Sigmoid colon (tissue), 7 donors: Measurements from ENCODE around the gene MTX3. TPM values are rescaled to one million over a fixed set of nuclear protein-coding genes. Genes with fewer than 3 reads are reported as not detected.

Experiments used
- DNase-seq: peaks from one replicate; pipeline ENCODE4 v3.0.0-alpha.2; 2019
- H3K27ac ChIP-seq, 4 donors: fragments of 200-600 bp; sonication (generic); one replicate each; pipeline ENCODE4 v1.5.1; 2016 to 2019; ENCODE audit warnings: mild to moderate bottlenecking in 1 of 4
- H3K27me3 ChIP-seq, 3 donors: fragments of 200-600 bp; sonication (generic); one replicate each; pipeline ENCODE4 v1.5.1; 2019; ENCODE audit warnings: mild to moderate bottlenecking in 1 of 3
- H3K36me3 ChIP-seq, 4 donors: fragments of 200-600 bp; sonication (generic); one replicate each; pipeline ENCODE4 v1.5.1; 2016 to 2019
- H3K4me1 ChIP-seq, 4 donors: fragments of 200-600 bp; sonication (generic); one replicate each; pipeline ENCODE4 v1.5.1; 2017 to 2019
- H3K4me3 ChIP-seq, 4 donors: fragments of 200-600 bp; sonication (generic); one replicate each; pipeline ENCODE4 v1.5.1; 2017 to 2019; ENCODE audit warnings: mild to moderate bottlenecking in 2 of 4, moderate library complexity in 1 of 4
- H3K9me3 ChIP-seq, 4 donors: fragments of 200-600 bp in 3 of 4; sonication (generic) in 3 of 4; one replicate each; pipeline versions ENCODE4 v1.5.1 to v1.6.1; 2013 to 2019
- CTCF ChIP-seq, 4 experiments: fragments of 450-650 bp in 3 of 4; fragments of 200-600 bp in 1 of 4; IDR thresholded peaks; one replicate each; pipeline ENCODE4 v1.5.1; 2016 to 2019; ENCODE audit warnings: antibody characterized with exemption in 4 of 4, mild to moderate bottlenecking in 3 of 4, moderate library complexity in 2 of 4
- EP300 ChIP-seq, 4 donors: sonication (generic); formaldehyde crosslinking; IDR thresholded peaks; one replicate each; pipeline ENCODE4 v1.6.1; 2017; ENCODE audit warnings: antibody characterized with exemption in 4 of 4
- POLR2A ChIP-seq, 2 donors: fragments of 450-650 bp; IDR thresholded peaks; one replicate each; pipeline ENCODE4 v1.6.1; 2016; ENCODE audit warnings: antibody characterized with exemption in 2 of 2, mild to moderate bottlenecking in 2 of 2, moderate library complexity in 2 of 2
- POLR2AphosphoS5 ChIP-seq, 4 donors: sonication (generic); formaldehyde crosslinking; IDR thresholded peaks; one replicate each; pipeline ENCODE4 v1.6.1; 2017; ENCODE audit warnings: antibody characterized with exemption in 4 of 4
- WGBS, 2 donors: extraction: QIAGEN DNeasy Blood & Tissue Kit; methylation state at CpG; one replicate each; pipeline ENCODE4 v1.1.7; 2013; 5-methylcytosine and 5-hydroxymethylcytosine counted together
- intact Hi-C: fragments of 100-400 bp; cut with DNase I; formaldehyde crosslinking; loops from one replicate; pipeline ENCODE4 v1.15.1; 2023
- polyA plus RNA-seq, 3 donors: library from polyadenylated mRNA; stranded (reverse); fragments of 200-250 nt; gene quantifications; one replicate each; pipeline ENCODE4 v1.2.3, GENCODE V29; 2013
- total RNA-seq, 4 donors: library from RNA; depleted of rRNA; stranded (reverse); fragments of >200 nt; gene quantifications; one replicate each; pipeline ENCODE4 v1.1.0, GENCODE V29; 2016
- donor health status: healthy with polysubstance abuse.
- donor health status: Bipolar disorder and iron deficiency.
- donor health status: healthy.

MTX3 gene
- total and polyA plus RNA-seq, 7 donors = 1.8 to 18.3 (median 14.5) TPM

- Histone ChIP-seq H3K27ac (no peak overlapping the region), H3K9me3 (no peaks in the 10 kb centered on the region), H3K36me3 (peaks cover 0 to 32% (median 4%) of the 10 kb centered on the region in 4 donors), H3K4me3 (no peak overlapping the region), H3K27me3 (no peaks in the 10 kb centered on the region), H3K4me1 (no peaks in the 10 kb centered on the region)
- no peak for DNase-seq
- TF ChIP-seq CTCF (IDR thresholded peaks at IDR 0.05) (no peak), POLR2A (IDR thresholded peaks at IDR 0.05) (no peak), POLR2AphosphoS5 (IDR thresholded peaks at IDR 0.05) (no peak), EP300 (IDR thresholded peaks at IDR 0.05) (no peak)
- intact Hi-C loops = no loop called here
- WGBS, 2 donors = 74 to 83% methylated on average over 3 of the region's 3 CpGs
Measured at GRCh38 chr5:79973511-79973910, 17.6 kb downstream of the MTX3 start.

DNA sequence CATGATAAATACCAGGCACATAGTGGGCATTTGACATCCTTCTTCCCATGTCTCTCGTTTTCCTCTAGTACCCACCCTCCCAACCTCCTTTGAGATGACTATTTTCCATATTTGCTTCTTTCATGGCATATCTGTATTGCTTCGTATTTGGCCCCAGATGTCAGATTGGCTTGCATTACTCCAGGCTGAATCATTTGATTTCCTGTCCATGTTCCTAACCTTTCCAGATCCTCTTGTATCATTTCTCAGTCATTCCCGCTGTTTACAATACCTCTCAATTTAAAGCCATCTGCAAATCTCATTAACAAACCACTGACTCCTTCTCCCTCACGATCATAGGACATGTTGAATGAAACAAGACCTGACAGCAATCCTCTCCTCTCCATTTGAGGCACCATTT lies 19.9 kb downstream of the MTX3 start:
- H3K36me3 ChIP-seq = peaks cover 0 to 12% (median 0%) of the 10 kb centered on the region in 4 donors
- no peak for DNase-seq
- TF ChIP-seq POLR2AphosphoS5 (IDR thresholded peaks at IDR 0.05) (no peak), POLR2A (IDR thresholded peaks at IDR 0.05) (no peak), CTCF (IDR thresholded peaks at IDR 0.05) (no peak), EP300 (IDR thresholded peaks at IDR 0.05) (no peak)

GRCh38 chr5:79966448-79966847 lies 24.6 kb downstream of the MTX3 start:
- no peaks in the 10 kb centered on the region for H3K36me3 ChIP-seq
- H3K4me3 ChIP-seq = no peak overlapping the region
- H3K27ac ChIP-seq = no peak overlapping the region
- no peak for TF ChIP-seq CTCF (IDR thresholded peaks at IDR 0.05)
- TF ChIP-seq EP300 (IDR thresholded peaks at IDR 0.05) = no peak
- no peak for TF ChIP-seq POLR2A (IDR thresholded peaks at IDR 0.05)
- TF ChIP-seq POLR2AphosphoS5 (IDR thresholded peaks at IDR 0.05) = no peak
- WGBS, 2 donors = 90% methylated on average over 5 of the region's 5 CpGs
- no peak for DNase-seq
- no peaks in the 10 kb centered on the region for H3K4me1 ChIP-seq
- no peaks in the 10 kb centered on the region for H3K27me3 ChIP-seq
- H3K9me3 ChIP-seq = no peaks in the 10 kb centered on the region
- intact Hi-C loops = no loop called here

More for the DNA sequence above, 19.9 kb downstream of the MTX3 start:
- no peaks in the 10 kb centered on the region for H3K27me3 ChIP-seq
- no peaks in the 10 kb centered on the region for H3K9me3 ChIP-seq
- 79 to 87% methylated on average over 4 of the region's 4 CpGs for WGBS, 2 donors
- no peak overlapping the region for H3K4me3 ChIP-seq
- intact Hi-C loops = no loop called here
- H3K27ac ChIP-seq = no peak overlapping the region
- no peaks in the 10 kb centered on the region for H3K4me1 ChIP-seq

DNA sequence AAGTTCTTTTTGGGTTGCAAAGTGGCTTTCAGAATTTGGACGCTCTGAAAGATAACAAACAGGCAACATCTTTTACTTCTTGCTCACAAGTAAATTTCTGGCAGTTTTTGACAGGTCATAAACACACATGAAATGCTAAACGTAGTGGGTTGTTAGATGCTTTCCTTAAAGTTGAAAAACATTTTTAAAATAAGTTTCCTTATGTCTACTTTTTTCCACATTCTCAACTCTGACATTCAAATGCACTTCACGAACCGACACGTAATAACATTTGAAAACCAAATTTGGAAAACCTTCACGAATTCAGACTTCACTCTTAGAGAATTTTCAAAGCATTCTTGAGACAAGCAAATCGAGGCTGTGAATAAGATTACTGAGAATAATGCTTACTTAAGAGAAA lies 26.9 kb downstream of the MTX3 start:
- no peak for TF ChIP-seq EP300 (IDR thresholded peaks at IDR 0.05)
- no peak for TF ChIP-seq CTCF (IDR thresholded peaks at IDR 0.05)
- no peak for TF ChIP-seq POLR2A (IDR thresholded peaks at IDR 0.05)
- no peak for TF ChIP-seq POLR2AphosphoS5 (IDR thresholded peaks at IDR 0.05)
- no peaks in the 10 kb centered on the region for H3K4me1 ChIP-seq
- no peaks in the 10 kb centered on the region for H3K36me3 ChIP-seq
- WGBS, 2 donors = 71 to 75% methylated on average over 7 of the region's 7 CpGs
- H3K4me3 ChIP-seq = no peak overlapping the region
- DNase-seq = no peak
- no peaks in the 10 kb centered on the region for H3K27me3 ChIP-seq
- intact Hi-C loops = no loop called here
- no peak overlapping the region for H3K27ac ChIP-seq
- no peaks in the 10 kb centered on the region for H3K9me3 ChIP-seq
